Progenitor cell of endocrine pancreas (in vitro differentiated cells): ENCODE data around the gene GBF1. TPM values are rescaled to one million over a fixed set of nuclear protein-coding genes. Genes with fewer than 3 reads are reported as not detected.
A peak's percentile ranks its signal among the peaks of the same experiment; 100 is the strongest.

Experiments
- DNase-seq: peaks from one replicate; pipeline ENCODE4 v3.0.0; 2021; ENCODE audit warnings: low spot score; ENCODE audit not compliant: unreplicated experiment
- H3K27ac Mint-ChIP-seq: 2 replicates; pipeline ENCODE4 v1.8.0; 2021; ENCODE audit warnings: mild to moderate bottlenecking, moderate library complexity, mixed read lengths
- H3K27me3 Mint-ChIP-seq: 2 replicates; pipeline ENCODE4 v1.8.0; 2021; ENCODE audit warnings: mixed read lengths
- H3K36me3 Mint-ChIP-seq: 2 replicates; pipeline ENCODE4 v1.8.0; 2022; ENCODE audit warnings: mixed read lengths; ENCODE audit not compliant: insufficient read depth
- H3K4me1 Mint-ChIP-seq: 2 replicates; pipeline ENCODE4 v1.8.0; 2021; ENCODE audit warnings: low read depth, mixed read lengths
- H3K4me3 Mint-ChIP-seq: 2 replicates; pipeline ENCODE4 v1.8.0; 2021; ENCODE audit warnings: low read depth, mild to moderate bottlenecking, moderate library complexity, mixed read lengths
- H3K9me3 Mint-ChIP-seq: 2 replicates; pipeline ENCODE4 v1.8.0; 2021; ENCODE audit warnings: low read depth, mixed read lengths
- total RNA-seq: library from RNA; stranded (reverse); gene quantifications from 2 replicates; pipeline ENCODE4 v1.2.1, GENCODE V29; 2021
- TF ChIP-seq, protein P1 (sequence below): fragments of 200-600 bp; sonication (generic); IDR thresholded peaks from one replicate; pipeline ENCODE4 v1.5.0; 2021; ENCODE audit warnings: antibody characterized with exemption, mild to moderate bottlenecking; ENCODE audit not compliant: unreplicated experiment

Gene GBF1
- total RNA-seq, 1 donor from 2014 or later: 54.6 TPM

DNA sequence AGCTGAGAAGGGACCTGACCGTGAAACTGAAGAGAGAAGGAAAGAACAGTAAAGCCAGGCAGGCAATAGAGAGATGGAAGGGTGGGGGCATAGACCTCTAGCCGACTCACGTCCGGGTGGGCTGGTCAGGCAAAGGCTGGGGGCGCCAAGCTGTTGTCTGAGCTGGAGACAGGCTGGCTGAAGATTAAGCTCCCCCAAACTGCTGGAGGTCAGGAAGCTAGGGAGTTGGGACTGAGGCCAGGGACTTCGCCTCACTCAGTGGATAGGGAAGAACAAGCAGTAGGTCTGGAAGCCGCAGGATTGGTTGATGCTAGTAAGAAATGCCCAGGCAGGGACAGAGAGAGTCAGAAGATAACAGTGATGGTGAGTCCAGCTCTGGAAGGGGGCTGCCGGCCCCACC, 9.3 kb upstream of the GBF1 start:
- Mint-ChIP-seq H3K27ac (no peak overlapping the region), H3K4me3 (no peak overlapping the region), H3K9me3 (no peaks in the 10 kb centered on the region)

DNA sequence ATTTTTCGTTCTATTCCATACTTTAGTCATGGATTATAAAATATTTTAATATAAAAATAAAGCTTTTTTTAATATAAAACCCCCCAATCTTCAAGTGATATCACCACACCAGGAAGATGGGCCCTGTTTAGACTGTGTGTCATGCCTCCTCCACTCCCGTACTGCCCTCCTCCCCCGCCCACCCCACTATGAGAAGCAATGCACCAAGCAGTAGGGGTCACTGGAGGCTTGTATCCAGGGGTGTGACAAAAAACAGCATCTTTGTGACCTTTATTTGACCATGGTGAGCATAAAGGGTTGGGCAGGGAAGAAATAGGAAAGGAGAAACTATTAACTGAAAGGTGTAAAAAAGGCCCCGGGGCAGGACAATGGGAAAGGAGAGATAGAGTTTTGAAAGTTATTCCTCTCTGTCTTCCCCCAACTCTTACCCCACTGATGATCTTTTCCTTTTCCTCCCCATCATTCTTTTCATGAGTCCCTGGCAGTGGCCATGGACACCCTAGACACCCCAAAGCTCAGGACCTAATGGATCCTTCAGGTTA, 7.5 kb upstream of the GBF1 start:
- H3K27ac Mint-ChIP-seq: no peak overlapping the region
- H3K27me3 Mint-ChIP-seq: peaks cover 94% of the 10 kb centered on the region

More for the DNA sequence above, 9.3 kb upstream of the GBF1 start:
- TF ChIP-seq, protein P1, sequence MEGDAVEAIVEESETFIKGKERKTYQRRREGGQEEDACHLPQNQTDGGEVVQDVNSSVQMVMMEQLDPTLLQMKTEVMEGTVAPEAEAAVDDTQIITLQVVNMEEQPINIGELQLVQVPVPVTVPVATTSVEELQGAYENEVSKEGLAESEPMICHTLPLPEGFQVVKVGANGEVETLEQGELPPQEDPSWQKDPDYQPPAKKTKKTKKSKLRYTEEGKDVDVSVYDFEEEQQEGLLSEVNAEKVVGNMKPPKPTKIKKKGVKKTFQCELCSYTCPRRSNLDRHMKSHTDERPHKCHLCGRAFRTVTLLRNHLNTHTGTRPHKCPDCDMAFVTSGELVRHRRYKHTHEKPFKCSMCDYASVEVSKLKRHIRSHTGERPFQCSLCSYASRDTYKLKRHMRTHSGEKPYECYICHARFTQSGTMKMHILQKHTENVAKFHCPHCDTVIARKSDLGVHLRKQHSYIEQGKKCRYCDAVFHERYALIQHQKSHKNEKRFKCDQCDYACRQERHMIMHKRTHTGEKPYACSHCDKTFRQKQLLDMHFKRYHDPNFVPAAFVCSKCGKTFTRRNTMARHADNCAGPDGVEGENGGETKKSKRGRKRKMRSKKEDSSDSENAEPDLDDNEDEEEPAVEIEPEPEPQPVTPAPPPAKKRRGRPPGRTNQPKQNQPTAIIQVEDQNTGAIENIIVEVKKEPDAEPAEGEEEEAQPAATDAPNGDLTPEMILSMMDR: no peak
- no peak for DNase-seq
- H3K4me1 Mint-ChIP-seq: peaks cover 4% of the 10 kb centered on the region
- H3K36me3 Mint-ChIP-seq: no peaks in the 10 kb centered on the region
- peaks cover 88% of the 10 kb centered on the region for H3K27me3 Mint-ChIP-seq

DNA sequence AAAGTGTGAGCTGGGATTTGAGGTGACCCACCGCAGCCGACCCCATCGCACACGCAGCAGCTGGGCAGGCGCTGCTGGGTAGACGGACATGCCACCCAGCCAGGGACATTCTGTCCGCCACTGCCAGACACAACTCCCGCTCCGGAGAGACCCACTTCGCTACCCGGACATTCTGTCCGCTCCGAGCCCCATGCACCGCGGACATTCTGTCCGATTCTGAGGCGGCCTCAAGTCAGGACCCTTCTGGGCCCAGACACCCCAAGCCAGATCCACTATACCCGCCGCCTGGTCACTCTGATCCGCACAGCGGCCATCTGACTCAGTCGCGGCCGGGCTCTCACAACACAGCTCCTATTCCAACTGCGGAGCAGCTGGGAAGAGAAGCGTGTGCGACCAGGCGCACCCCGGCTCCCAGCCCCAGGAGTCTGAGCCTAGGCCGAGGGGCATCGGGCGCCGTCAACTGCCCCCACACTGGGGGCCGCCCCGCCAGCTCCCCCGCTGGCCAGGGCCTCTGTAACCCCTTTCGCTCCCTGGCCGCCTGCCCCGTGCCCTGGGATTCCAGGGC, 4.8 kb upstream of the GBF1 start:
- peak overlapping the region; percentile 53 for H3K4me3 Mint-ChIP-seq
- H3K36me3 Mint-ChIP-seq: no peaks in the 10 kb centered on the region
- peaks cover 78% of the 10 kb centered on the region for H3K27me3 Mint-ChIP-seq
- DNase-seq: no peak
- peaks cover 12% of the 10 kb centered on the region for H3K4me1 Mint-ChIP-seq
- TF ChIP-seq, protein P1: no peak
- no peak overlapping the region for H3K27ac Mint-ChIP-seq
- H3K9me3 Mint-ChIP-seq: no peaks in the 10 kb centered on the region

More for the DNA sequence above, 7.5 kb upstream of the GBF1 start:
- TF ChIP-seq, protein P1: no peak
- H3K36me3 Mint-ChIP-seq: no peaks in the 10 kb centered on the region
- no peak for DNase-seq
- H3K9me3 Mint-ChIP-seq: no peaks in the 10 kb centered on the region
- peaks cover 8% of the 10 kb centered on the region for H3K4me1 Mint-ChIP-seq
- no peak overlapping the region for H3K4me3 Mint-ChIP-seq

DNA sequence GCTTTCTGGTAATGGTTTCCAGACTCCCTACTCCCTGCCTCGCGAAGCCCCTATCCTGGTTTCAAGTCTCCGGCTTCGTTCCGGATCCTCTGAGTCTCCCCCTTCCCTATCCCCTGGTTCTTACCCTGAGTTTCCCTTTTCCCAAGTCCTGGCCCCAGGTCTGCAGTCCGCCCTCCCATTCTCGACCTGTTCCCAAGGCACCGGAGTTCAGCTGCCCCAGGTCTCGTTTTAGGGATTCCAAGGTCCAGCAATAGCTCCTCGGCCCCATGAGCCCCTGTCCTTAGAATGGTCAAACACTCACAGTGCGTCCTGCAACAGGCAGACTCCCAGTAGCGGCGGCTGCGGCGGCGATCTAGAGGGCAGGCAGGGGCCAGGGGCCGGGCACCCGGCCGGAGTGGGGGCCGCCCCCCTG, 4.3 kb upstream of the GBF1 start:
- DNase-seq: no peak
- H3K27me3 Mint-ChIP-seq: peaks cover 74% of the 10 kb centered on the region

DNA sequence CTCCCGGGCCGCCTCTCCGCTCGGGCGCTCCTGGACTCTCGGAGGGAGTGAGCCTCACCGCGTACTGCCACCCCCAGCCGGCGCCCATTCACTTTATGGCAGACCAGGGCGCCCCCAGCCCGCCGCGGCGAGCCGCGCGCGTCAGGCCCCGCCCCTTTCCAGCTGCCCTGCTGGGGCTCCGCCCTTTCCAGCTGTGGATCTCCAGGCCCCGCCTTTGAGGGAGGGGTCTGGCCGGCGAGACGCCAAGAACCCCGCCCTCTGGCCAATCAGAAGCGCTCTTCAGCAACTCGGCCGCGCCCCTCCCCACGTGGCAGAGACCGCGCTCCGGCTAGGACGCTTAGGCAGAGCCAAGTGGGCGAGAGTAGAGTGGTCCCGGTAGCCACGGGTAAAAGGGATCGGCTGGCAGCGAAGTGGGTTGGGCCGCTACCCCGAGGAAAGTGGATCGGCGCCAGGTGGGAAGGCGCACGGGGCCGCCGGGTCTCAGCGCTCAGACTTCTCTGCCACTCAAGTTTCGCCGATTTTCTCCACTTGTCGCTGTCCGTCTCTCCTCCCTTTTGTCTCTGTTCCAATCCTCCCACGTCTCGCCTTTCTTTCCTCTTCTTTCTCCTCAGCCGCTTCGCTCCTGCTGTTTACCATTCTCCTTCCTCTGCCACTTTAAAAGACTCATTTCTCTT, 3.8 kb upstream of the GBF1 start, which contains the start of gene PITX3:
Gene PITX3 (minus strand): TSS at position 69 of the 674 bp plus-strand sequence. CDS start 9,432 bp downstream, outside the sequence.
- Mint-ChIP-seq H3K36me3 (no peaks in the 10 kb centered on the region), H3K27me3 (peaks cover 68% of the 10 kb centered on the region)

More for the DNA sequence above, 4.3 kb upstream of the GBF1 start:
- no peak overlapping the region for H3K27ac Mint-ChIP-seq
- no peaks in the 10 kb centered on the region for H3K9me3 Mint-ChIP-seq
- H3K4me3 Mint-ChIP-seq: peak overlapping the region; percentile 60
- H3K36me3 Mint-ChIP-seq: no peaks in the 10 kb centered on the region
- TF ChIP-seq, protein P1: no peak
- peaks cover 14% of the 10 kb centered on the region for H3K4me1 Mint-ChIP-seq

More for the DNA sequence above, 3.8 kb upstream of the GBF1 start, which contains the start of gene PITX3:
- Mint-ChIP-seq H3K4me1 (peaks cover 20% of the 10 kb centered on the region), H3K4me3 (peak within 1 kb of the TSS; percentile 65), H3K27ac (no peak within 1 kb of the TSS), H3K9me3 (no peaks in the 10 kb centered on the region)
- DNase-seq: peak; percentile 83
- TF ChIP-seq, protein P1: no peak
